Right lobe of liver (tissue), 6 donors: ENCODE results near the gene IRX4. TPM values are rescaled to one million over a fixed set of nuclear protein-coding genes. Genes with fewer than 3 reads are reported as not detected.

Experiments
- ATAC-seq, 4 donors: fragments of 200-7000 bp; cut with Tn5 transposase; one replicate each; pipeline ENCODE4 v1.9.1; 2020; ENCODE audit warnings: mild to moderate bottlenecking in 4 of 4, moderate library complexity in 4 of 4
- DNase-seq, 3 donors: peaks; one replicate each; pipeline ENCODE4 v3.0.0-alpha.2; 2020
- H3K27ac ChIP-seq, 3 donors: fragments of 200-600 bp; one replicate each; pipeline ENCODE4 v1.8.0; 2022
- H3K27me3 ChIP-seq, 2 donors: fragments of 200-600 bp; one replicate each; pipeline ENCODE4 v1.8.0; 2022
- H3K36me3 ChIP-seq, 4 donors: fragments of 200-600 bp; sonication (generic) in 1 of 4; one replicate each; pipeline versions ENCODE4 v1.5.1 to v1.8.0; 2017 to 2022; ENCODE audit warnings: control low read depth in 1 of 4
- H3K4me1 ChIP-seq, 4 donors: fragments of 200-600 bp; sonication (generic) in 1 of 4; one replicate each; pipeline versions ENCODE4 v1.5.1 to v1.8.0; 2017 to 2022; ENCODE audit warnings: control low read depth in 1 of 4
- H3K4me3 ChIP-seq, 3 donors: fragments of 200-600 bp; one replicate each; pipeline ENCODE4 v1.8.0; 2022
- H3K9me3 ChIP-seq, 4 donors: fragments of 200-600 bp; sonication (generic) in 1 of 4; one replicate each; pipeline versions ENCODE4 v1.5.1 to v1.8.0; 2017 to 2022; ENCODE audit warnings: control low read depth in 1 of 4
- POLR2A ChIP-seq: fragments of 450-650 bp; IDR thresholded peaks from one replicate; pipeline ENCODE4 v1.6.1; 2017; ENCODE audit warnings: antibody characterized with exemption, mild to moderate bottlenecking
- WGBS: methylation state at CpG from one replicate; pipeline ENCODE4 v1.1.6; 2018; ENCODE audit warnings: low coverage, low lambda C conversion rate; ENCODE audit not compliant: insufficient coverage; ENCODE audit errors: missing lambda C conversion rate; 5-methylcytosine and 5-hydroxymethylcytosine counted together
- intact Hi-C, 2 donors: fragments of 100-400 bp; cut with DNase I; formaldehyde crosslinking; loops; one replicate each; pipeline versions ENCODE4 v1.11.2 to v1.14.1; 2022
- total RNA-seq, 6 experiments: library from RNA; depleted of rRNA in 2 of 6; stranded (reverse); fragments of >200 nt in 2 of 6; fragmentation: NEBNext Ultra II Directional in 3 of 6; extraction: Animal tissue kit (Norgen Biotek cat#: 25700) in 3 of 6; gene quantifications; one replicate each; pipeline versions ENCODE4 v1.1.0 to v1.2.4, GENCODE V29; 2016 to 2023
- TF ChIP-seq, protein P1 (sequence below), 4 donors: fragments of 200-600 bp in 3 of 4; fragments of 450-650 bp in 1 of 4; IDR thresholded peaks; one replicate each; pipeline versions ENCODE4 v1.5.1 to v1.8.0; 2016 to 2022; ENCODE audit warnings: antibody characterized with exemption in 4 of 4, mild to moderate bottlenecking in 2 of 4
- donor health status: DM: no; HTN: yes; CAD: no.
- donor health status: DM: no; HTN: no; CAD: no.
- donor health status: DM: no; HTN: no; CAD: no.
- donor health status: DM: no; HTN: yes; CAD: no.
- donor health status: DM: no; HTN: yes; CAD: no.

Gene IRX4
- total RNA-seq, 6 experiments from 2014 or later: not detected

DNA sequence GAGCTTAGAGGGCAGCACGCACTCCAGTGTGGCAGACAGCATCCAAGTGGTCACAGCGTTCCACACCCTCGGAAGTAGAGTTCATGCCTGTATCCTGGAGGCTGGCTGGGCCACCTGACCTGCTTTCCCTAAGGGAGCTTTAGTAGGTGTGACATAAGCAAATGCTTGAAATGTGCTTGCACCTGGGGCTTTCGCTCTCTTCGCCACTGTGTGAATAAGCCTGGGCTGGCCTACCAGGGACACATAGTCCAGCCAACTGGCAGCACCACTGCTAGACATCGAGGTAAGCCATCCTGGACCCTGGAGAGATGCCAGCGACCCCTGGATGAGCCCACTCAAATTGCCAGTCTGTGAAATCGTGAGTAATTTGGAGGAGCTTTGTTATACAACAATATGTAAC is 24.9 kb upstream of the IRX4 start:
- no peaks in the 10 kb centered on the region for H3K36me3 ChIP-seq
- H3K9me3 ChIP-seq: no peaks in the 10 kb centered on the region
- no peak overlapping the region for H3K27ac ChIP-seq
- ATAC-seq (no peak), DNase-seq (no peak)
- no peaks in the 10 kb centered on the region for H3K27me3 ChIP-seq
- no peak overlapping the region for H3K4me3 ChIP-seq
- TF ChIP-seq POLR2A: no peak
- TF ChIP-seq, protein P1, sequence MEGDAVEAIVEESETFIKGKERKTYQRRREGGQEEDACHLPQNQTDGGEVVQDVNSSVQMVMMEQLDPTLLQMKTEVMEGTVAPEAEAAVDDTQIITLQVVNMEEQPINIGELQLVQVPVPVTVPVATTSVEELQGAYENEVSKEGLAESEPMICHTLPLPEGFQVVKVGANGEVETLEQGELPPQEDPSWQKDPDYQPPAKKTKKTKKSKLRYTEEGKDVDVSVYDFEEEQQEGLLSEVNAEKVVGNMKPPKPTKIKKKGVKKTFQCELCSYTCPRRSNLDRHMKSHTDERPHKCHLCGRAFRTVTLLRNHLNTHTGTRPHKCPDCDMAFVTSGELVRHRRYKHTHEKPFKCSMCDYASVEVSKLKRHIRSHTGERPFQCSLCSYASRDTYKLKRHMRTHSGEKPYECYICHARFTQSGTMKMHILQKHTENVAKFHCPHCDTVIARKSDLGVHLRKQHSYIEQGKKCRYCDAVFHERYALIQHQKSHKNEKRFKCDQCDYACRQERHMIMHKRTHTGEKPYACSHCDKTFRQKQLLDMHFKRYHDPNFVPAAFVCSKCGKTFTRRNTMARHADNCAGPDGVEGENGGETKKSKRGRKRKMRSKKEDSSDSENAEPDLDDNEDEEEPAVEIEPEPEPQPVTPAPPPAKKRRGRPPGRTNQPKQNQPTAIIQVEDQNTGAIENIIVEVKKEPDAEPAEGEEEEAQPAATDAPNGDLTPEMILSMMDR (IDR thresholded peaks at IDR 0.05): no peak
- 54% methylated on average over 4 of the region's 8 CpGs for WGBS
- no peaks in the 10 kb centered on the region for H3K4me1 ChIP-seq
- intact Hi-C loops: no loop called here

DNA sequence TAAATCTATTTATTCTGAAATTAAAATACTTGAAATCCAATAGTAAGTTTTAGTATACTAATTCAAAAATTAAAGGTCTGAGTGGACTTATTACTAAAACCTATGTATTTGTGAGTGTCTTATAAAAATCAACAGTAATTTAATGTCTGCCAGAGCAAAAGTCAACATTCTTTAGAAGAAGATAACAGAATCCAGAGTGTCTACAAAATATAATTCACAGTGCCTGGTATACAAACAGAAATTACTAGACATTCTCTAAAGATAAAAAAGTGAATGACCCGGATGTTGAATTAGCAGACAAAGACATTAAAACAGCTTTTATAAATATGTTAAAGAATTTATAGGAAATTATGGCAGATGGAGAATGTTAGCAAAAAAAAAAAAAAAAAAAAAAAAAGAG is 22.4 kb upstream of the IRX4 start:
- TF ChIP-seq, protein P1 (IDR thresholded peaks at IDR 0.05): no peak
- TF ChIP-seq POLR2A: no peak
- Histone ChIP-seq H3K27ac (no peak overlapping the region), H3K27me3 (no peaks in the 10 kb centered on the region), H3K9me3 (no peaks in the 10 kb centered on the region), H3K36me3 (no peaks in the 10 kb centered on the region), H3K4me3 (no peak overlapping the region), H3K4me1 (no peaks in the 10 kb centered on the region)
- no peak for DNase-seq
- intact Hi-C loops: no loop called here
- 73% methylated on average over 1 of the region's 1 CpG for WGBS
- ATAC-seq: no peak

DNA sequence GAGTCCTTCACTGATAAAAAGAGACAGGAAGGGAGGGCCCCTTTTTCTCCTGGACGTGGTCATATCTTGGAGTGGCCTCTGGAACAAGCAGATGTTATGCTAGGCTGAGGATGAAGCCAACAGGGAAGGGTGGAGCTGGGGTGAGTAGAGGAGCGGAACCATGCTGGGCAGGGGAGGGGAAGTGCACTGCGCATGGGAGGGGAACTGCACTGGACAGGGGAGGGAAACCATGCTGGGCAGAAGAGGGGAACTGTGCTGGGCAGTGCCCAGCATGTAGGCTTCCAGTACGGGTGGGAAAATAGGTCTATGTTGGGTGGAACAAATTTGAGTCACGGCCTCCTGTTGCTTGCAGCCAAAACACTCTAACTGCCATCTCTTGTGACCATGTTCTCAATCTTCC is 19.3 kb upstream of the IRX4 start:
- H3K27ac ChIP-seq: no peak overlapping the region
- TF ChIP-seq POLR2A: no peak
- TF ChIP-seq, protein P1 (IDR thresholded peaks at IDR 0.05): no peak
- DNase-seq (no peak), ATAC-seq (no peak)
- H3K27me3 ChIP-seq: no peaks in the 10 kb centered on the region
- H3K9me3 ChIP-seq: no peaks in the 10 kb centered on the region
- intact Hi-C loops: no loop called here
- H3K4me1 ChIP-seq: no peaks in the 10 kb centered on the region
- no peak overlapping the region for H3K4me3 ChIP-seq
- H3K36me3 ChIP-seq: no peaks in the 10 kb centered on the region
- 45% methylated on average over 4 of the region's 5 CpGs for WGBS

DNA sequence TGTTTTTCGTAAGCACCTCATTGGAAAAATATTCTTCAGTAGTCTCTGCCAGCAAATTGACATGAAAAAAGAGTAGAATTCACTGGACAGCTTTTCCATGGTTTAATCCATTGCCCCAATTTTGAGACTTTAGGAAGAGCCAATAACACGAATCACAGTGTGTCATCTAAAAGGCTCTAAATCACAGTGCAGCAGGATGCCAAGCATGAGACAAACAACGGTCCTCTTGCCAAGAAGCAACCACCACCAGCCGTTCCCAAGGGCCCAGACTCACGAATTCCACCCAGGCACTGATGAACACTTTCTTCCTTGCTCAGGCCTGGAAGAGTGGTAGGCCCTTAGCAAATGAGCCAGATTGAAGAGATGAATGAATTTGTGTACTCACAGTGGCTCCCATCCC is 18.3 kb upstream of the IRX4 start:
- ATAC-seq: no peak
- intact Hi-C loops: no loop called here

More for the DNA sequence above, 18.3 kb upstream of the IRX4 start:
- no peaks in the 10 kb centered on the region for H3K36me3 ChIP-seq
- H3K4me1 ChIP-seq: no peaks in the 10 kb centered on the region
- WGBS: 54% methylated on average over 5 of the region's 5 CpGs
- no peak overlapping the region for H3K4me3 ChIP-seq
- no peaks in the 10 kb centered on the region for H3K27me3 ChIP-seq
- TF ChIP-seq, protein P1 (IDR thresholded peaks at IDR 0.05): no peak
- TF ChIP-seq POLR2A: no peak
- H3K27ac ChIP-seq: no peak overlapping the region
- no peak for DNase-seq
- H3K9me3 ChIP-seq: no peaks in the 10 kb centered on the region
